A204.1 (cell line): ENCODE results near the gene RAB3GAP2.
"Not testable (repeated sequence)": the region's sequence is repeated elsewhere in the genome, so short reads cannot be mapped to it uniquely, and the experiment has no call there.

Experiments used
- FAIRE-seq: peaks from 2 replicates; lab custom pipeline; 2012; peaks lifted over from hg19 to GRCh38; lab: Jason Lieb, UNC

Gene RAB3GAP2

GRCh38 chr1:220281159-220281574 lies 8.9 kb upstream of the RAB3GAP2 start:
- FAIRE-seq, result no peak

- FAIRE-seq, result no peak
Measured at GRCh38 chr1:220280249-220280648, 8.0 kb upstream of the RAB3GAP2 start.

GRCh38 chr1:220278991-220279390 lies 6.7 kb upstream of the RAB3GAP2 start:
- no peak for FAIRE-seq

- no peak for FAIRE-seq
Measured at GRCh38 chr1:220275430-220275829, 3.2 kb upstream of the RAB3GAP2 start.

- no peak for FAIRE-seq
Measured at GRCh38 chr1:220274251-220274855, 2.1 kb upstream of the RAB3GAP2 start.

- FAIRE-seq, result no peak
Measured at GRCh38 chr1:220272841-220273090, 513 bp upstream of the RAB3GAP2 start.

- no peak for FAIRE-seq
Measured at GRCh38 chr1:220271706-220272046, 577 bp downstream of the RAB3GAP2 start.

- FAIRE-seq, result no peak
Measured at GRCh38 chr1:220269036-220269435, 3.2 kb downstream of the RAB3GAP2 start.

- no peak for FAIRE-seq
Measured at GRCh38 chr1:220267630-220268029, 4.6 kb downstream of the RAB3GAP2 start.

GRCh38 chr1:220260228-220260627 lies 12.0 kb downstream of the RAB3GAP2 start:
- FAIRE-seq, result not testable (repeated sequence)

GRCh38 chr1:220259756-220260155 lies 12.5 kb downstream of the RAB3GAP2 start:
- FAIRE-seq, result not testable (repeated sequence)

- FAIRE-seq, result not testable (repeated sequence)
Measured at GRCh38 chr1:220256194-220256593, 16.1 kb downstream of the RAB3GAP2 start.

- FAIRE-seq, result no peak
Measured at GRCh38 chr1:220255204-220255603, 17.0 kb downstream of the RAB3GAP2 start.

GRCh38 chr1:220253290-220253689 lies 19.0 kb downstream of the RAB3GAP2 start:
- not testable (repeated sequence) for FAIRE-seq

- no peak for FAIRE-seq
Measured at GRCh38 chr1:220251272-220251671, 21.0 kb downstream of the RAB3GAP2 start.

GRCh38 chr1:220250681-220251080 lies 21.6 kb downstream of the RAB3GAP2 start:
- FAIRE-seq, result no peak

GRCh38 chr1:220249522-220249921 lies 22.7 kb downstream of the RAB3GAP2 start:
- no peak for FAIRE-seq

GRCh38 chr1:220248715-220249265 lies 23.5 kb downstream of the RAB3GAP2 start:
- FAIRE-seq, result not testable (repeated sequence)

- not testable (repeated sequence) for FAIRE-seq
Measured at GRCh38 chr1:220245900-220246299, 26.4 kb downstream of the RAB3GAP2 start.

- no peak for FAIRE-seq
Measured at GRCh38 chr1:220243947-220244346, 28.3 kb downstream of the RAB3GAP2 start.

- no peak for FAIRE-seq
Measured at GRCh38 chr1:220241072-220241663, 31.1 kb downstream of the RAB3GAP2 start.

- no peak for FAIRE-seq
Measured at GRCh38 chr1:220239966-220240365, 32.3 kb downstream of the RAB3GAP2 start.

GRCh38 chr1:220239213-220239612 lies 33.0 kb downstream of the RAB3GAP2 start:
- FAIRE-seq, result no peak

- not testable (repeated sequence) for FAIRE-seq
Measured at GRCh38 chr1:220236278-220236677, 36.0 kb downstream of the RAB3GAP2 start.
